GM19324 (cell line): ENCODE measurements around the gene NRP1.
"Not testable (repeated sequence)": the region's sequence is repeated elsewhere in the genome, so short reads cannot be mapped to it uniquely, and the experiment has no call there.

Experiments used
- ATAC-seq: cut with Tn5 transposase; IDR thresholded peaks from one replicate; pipeline ENCODE4 v1.9.1; 2021; ENCODE audit warnings: mild to moderate bottlenecking, moderate library complexity; ENCODE audit not compliant: unreplicated experiment, low FRiP score

The NRP1 gene

DNA sequence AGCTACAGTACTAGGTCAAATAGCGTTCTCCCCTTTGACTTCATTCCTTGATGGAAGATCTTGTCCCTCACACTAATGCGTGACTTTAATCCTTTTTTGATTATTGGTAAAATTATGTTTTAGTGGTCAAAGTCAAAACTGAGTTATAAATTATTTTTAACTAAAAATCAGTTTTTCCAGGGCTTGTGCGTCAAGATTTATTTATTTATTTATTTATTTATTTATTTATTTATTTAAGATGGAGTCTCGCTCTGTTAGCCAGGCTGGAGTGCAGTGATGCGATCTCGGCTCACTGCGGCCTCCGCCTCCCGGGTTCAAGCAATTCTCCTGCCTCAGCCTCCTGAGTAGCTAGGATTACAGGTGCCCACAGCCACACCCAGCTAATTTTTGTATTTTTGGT, 112.2 kb downstream of the NRP1 start:
- ATAC-seq, result not testable (repeated sequence)

DNA sequence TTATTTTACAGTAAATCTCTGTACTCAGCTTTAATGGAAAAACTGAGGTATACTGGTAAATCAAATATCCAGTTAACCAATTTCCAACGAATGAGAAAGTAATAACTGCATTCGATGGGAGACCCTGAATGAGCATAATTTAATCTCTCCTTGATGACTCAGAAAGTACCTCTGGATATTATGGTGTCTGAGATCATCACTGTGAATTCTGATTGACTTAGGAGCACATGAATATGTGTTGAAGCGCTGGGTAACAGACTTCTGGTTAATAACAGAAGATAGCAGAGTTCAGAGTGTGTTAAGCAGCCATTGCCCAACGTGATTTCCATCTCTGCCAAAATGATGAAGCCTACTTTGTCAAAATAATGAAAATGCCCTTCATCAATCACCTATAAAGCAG, 116.6 kb downstream of the NRP1 start:
- no peak for ATAC-seq

DNA sequence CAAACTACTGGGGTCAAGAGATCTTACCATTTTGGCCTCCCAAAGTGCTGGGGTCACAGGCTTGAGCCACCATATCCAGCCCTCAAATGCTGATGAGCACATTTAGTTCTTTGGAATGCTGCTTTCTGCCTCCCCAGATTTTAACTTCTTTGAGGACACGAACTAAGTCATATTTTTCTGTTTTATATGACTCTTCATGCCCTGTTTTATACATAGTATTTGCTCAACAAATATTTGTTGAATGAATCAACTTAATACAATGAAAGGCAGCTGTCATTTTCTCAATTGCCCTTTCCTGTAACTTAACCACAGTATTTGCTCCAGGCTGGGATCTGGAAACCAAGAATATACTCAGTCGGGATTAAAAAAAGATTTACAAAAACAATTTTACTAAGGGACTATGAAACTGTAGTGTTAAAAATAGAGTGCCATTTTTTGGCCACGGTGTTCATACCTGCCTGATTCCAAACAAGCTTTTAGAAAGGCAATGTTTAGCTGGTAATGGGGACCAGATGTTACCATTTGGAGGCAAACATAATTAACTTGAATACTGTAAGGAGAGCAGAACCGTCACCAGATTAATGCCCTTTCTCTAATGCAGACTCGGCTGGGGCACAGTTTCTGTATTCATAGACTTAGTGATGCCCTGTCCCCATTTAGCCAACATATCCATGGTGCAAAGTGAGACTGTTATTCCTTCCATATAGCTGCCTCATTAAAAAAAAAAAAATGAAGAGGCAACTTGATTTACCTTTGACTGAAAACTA, 117.6 kb downstream of the NRP1 start:
- no peak for ATAC-seq

DNA sequence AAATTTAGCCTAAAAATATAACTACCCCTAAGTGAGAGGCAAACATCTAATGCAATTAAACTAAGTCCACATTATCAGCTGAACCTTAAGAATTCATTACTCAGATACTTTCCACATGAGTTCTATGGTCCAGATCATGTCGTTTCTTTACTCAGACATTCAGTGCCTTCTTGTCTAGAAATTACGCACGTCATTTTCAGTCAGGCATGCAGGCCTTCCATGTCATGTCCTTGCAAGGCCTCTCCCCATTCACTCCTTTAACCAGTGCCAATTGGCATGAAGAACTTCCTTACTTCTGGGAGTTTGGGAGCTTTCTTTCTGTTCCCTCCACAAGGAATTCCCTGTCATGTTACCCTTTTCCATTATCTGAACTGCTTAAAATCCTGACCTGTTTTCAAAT, 118.8 kb downstream of the NRP1 start:
- no peak for ATAC-seq

DNA sequence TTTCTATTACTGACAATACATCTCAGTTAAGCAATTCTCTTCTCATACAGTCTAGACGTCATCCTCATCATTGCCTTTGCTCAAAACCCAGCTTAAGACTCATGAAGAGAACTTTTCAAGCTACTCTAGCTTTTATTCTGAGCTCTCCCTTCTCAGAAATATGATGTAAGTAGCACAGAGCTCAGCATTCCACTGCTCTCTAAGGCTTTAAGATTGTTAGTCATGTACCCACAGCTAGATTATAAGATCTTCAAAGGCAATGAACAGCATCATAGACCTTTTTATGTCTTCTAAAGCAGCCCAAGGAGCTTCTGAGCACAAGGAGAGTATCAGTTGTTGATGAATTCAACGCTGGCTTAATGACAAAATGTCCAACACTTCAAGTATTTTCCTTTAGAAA, 119.3 kb downstream of the NRP1 start:
- ATAC-seq, result no peak

DNA sequence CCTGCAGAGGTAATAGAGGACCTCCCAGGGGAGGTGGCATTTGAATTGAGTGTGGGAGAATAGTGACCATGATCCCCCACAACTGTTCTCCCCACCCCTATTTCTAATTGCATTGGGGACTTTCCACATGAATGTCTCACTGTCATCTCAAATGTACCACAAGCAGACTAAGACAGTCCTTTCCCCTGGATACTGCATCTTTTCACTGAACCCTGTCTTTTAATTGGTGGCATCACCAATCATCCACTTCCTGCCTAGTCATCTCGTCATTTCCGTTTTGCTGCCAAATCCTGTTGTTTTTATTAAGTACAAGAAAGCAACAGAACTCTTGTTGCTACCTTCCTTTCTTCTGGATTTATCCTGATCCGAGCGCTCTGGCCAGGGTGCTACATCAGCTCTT, 120.3 kb downstream of the NRP1 start:
- no peak for ATAC-seq

DNA sequence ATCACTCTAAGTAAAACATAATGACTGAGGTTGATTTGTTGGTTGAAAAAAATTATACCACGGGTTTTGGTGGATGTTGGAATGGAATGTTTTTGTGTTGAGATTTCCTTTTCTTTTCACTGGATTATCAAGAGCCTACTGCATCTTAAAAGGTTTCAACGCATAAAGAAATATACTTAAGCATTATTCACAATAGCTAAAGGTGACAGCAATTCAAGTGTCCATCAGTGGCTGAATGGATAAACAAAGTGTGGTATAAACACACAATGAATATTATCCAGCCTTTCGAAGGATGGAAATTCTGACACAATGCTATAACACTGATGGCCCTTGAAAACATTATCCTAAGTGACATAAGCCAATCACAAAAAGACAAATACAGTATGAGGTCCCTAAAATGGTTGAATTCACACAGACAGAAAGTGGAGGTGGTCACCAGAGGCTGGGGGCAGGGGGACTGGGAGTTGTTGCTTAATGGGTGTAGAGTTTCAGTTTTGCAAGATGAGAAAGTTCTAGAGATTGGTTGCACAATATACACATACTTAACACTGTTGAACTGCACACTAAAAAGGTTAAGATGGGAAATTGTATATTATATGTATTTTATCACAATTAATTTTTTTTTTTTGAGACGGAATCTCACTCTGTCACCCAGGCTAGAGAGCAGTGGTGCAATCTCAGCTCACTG, 122.3 kb downstream of the NRP1 start:
- no peak for ATAC-seq

DNA sequence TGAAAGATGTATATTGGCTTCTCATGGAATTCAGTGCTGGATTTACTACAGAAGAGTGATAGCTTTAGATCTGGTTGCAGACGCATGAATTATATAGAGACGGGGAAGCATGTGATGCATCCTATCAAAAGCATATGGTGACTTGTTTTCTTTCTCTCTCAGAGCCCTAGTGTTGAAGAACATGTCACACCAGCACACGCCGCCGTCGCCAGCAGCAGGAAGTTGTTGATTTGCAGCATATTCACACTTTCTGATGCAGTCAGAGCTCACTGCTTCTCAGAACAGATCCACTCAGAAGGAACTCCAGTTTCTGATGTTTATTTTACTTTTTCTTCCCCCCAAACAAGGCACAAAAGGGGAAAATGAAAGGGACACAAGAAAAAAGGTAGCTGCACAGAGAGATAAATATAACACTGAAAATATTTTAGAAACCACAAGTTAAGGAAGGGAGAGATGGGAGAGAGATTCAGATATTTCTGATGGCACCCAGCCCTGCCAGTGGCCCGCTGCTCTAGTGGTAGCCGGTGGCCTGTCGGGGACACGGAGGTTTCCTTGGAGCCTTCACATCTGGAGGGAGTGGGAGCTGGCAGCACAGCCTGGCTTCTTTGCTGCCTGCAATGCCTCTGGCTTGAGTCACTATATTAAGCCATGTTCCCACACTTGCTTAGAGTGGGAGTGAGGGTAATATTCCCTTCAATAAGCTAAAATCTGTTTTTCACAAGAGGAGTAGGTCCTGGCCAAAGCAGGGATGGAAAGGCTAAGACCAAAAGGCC, 123.2 kb downstream of the NRP1 start:
- no peak for ATAC-seq

DNA sequence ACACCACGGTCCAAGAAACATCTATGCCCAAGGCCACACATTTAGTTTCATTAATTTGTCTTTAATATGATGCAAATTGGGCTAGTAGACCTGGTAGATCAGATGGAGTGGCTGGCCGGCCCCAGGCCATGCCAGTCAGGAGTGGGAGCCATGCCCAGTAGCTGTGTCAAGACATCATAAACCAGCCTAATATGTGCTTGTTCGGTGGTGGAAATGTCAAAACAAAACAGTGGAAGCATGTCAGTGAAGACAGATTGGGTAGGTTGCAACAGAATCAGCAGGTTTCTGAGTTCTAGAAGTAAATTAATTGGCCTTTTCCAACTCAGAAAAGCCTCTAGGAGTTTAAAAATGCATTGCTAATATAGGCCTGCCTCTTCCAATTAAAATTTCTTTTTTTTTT, 124.7 kb downstream of the NRP1 start:
- no peak for ATAC-seq

DNA sequence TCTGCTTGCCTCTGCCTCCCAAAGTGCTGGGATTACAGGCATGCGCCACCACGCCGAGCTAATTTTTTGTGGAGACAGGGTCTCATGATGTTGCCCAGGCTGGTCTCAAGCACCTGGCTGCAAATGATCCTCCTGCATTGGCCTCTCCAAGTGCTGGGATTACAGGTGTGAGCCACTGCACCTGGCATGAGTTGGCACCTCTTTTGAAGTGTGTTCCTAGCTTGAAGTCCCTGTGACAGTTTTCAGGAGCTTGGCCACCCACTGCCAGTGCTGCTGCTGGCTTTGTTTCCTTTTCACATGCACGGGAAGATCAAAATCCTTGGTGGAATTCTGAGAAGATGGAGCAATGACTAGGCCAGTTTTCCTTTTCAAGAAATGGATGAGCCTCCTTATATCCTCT, 126.3 kb downstream of the NRP1 start:
- no peak for ATAC-seq

DNA sequence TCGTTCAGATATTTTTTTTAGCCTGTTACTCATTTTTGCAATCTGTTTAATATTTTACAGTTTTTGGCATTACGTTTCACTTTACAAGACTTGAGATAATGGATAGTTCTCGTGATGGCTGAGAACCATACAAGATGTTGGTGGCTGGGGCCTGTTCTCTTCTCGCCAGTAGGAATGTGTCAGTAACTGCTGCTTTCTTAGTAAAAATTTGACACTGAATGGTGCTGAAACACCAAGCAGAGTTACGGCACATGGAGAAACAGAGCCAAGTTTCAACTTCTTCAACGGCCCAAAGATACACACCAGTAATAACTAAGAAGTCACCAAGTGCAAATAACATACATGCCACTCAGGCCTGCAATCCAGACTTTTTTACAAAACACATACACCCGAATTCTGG, 130.4 kb downstream of the NRP1 start:
- no peak for ATAC-seq

DNA sequence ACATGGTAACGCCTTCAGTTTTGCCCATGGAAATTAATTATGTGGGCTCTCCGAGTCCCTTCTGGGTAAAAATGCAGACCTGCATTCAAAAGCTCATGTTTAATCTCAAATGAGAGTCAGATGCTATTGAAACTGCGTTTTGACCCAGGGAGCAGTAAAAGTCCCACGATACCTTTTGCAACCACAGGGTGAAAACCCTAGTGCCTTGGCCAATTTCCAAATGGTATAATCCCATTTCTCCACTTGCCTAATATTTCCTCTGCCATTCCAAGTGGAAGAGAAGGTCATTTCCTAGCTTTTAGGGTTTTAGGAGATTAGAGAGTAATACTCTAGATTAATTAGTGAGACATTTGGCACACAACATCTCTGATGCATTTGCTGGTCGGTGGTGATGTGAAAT, 132.5 kb downstream of the NRP1 start:
- no peak for ATAC-seq

DNA sequence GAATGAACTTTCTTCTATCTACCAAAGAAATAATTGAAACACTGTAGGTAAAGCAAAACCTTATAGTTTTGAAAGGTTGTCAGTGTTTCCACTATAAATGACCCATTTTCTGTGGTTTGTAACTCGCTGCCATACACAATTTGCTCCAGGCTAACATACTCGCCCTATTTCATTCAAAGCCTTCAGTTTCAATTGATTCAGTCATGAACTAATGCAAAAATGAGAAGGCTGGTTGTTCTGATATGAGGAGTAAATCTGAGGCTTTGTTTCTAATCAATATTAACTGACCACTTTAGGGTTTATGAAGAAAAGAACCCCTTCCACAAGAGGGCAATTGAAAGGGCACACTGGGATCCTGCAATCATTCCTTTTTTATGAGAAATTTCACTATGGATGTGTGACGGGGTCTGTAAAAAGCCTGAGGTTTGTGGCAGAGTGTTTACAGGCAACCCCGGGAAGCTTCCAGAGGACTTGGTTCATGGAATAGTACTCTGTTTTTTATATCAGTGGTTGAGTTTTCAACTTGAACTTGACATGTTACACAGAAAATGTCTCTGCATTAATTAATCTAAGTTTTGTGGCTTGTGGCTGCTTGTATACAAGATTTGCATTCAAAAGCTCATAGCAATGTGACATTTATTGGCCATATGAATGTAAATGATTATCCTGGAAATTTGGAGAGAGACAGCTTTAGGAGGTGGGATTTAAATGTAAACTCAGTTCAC, 133.2 kb downstream of the NRP1 start:
- ATAC-seq, result no peak

DNA sequence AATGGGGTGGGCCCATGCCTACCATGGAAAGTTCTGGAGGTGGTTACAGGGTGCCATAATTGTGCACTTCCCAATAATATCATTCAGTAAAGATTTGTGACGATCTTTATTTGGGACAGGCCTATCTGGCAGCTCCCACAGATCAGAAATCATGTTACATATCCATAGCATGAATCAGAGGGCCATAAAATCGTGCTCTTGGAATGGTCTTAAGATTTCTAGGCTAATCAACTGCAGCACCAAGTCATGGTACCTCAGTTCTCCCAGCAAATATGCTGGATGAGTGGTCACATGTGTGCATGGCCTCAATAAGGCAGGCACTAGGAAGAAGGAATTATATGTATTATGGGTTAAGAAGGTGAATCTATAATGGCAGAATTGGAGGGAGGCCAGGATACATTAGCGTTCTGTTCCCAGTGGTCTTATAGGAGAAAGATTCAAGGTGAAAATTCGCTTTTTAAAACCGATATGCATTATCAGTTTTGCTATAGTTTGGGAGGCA, 134.7 kb downstream of the NRP1 start:
- ATAC-seq, result no peak

DNA sequence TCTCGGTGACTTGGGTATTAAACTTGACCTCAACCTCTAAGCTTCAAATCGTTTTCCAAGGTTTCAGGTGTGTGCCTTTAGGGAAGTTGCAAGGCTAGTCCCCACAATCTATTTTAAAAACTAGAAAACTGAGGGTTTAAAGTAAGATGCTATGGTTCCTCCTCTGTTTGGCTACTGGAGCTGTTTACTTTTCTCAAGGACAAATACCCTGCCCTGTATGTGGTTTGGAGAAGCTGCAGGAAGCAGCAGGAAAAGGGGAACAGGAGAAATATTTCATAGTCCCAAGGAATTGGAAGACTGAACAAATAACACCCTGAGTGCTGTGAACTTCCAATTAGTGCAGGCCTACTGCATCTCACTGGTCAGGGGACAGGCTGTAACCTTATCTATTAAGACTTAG, 135.9 kb downstream of the NRP1 start:
- no peak for ATAC-seq

DNA sequence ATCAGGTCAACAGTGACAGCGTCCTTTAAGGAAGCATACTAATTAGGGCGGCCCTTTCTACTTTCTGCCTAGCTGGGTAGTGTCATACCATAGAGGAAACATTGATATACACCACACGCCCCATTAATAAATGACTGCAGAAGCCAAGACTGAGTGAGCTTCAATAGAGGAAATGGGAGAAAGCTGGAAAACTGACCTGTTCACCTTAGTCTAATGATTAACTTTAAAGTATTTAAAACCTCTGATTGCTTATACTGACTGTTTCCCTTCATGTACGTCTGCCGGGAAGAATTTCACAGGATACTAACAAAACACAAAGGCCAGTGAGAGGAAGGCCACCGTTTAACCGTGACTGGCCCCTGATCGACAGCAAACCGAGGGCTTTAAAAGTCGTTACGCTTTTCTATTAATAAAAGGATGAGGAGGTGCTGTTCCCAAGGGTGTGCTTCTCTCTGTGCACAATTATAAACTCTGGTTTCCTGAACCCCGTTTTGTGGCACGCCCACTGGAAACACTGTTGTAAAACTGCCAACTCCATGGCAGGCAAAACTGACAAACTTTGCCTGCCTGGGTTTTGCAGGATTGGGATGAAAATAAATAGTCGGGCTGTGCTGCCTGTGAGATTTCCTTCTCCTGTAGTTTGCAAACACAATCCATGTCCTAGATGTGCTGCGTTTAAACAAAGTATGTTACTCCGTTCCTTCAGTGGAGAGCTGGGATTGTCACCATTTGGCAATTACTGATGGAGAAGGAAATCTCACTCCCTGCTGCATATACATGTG, 137.6 kb downstream of the NRP1 start:
- ATAC-seq, result no peak

DNA sequence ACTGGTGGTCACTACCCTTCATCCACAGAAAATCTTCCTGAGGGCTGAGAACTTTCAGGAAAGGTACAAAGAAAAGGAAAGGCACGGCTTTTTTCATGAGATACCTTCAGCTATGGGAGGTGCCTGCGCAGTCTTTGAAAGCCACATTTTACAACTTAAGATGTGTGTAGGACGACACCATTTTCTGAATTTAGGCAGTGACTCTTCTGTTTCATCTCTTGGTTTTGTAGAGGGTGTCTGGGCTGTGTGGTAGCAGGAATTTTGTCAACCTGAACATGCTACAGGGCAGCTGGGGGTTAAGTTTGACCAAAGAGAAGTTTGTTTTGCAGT, 138.1 kb downstream of the NRP1 start:
- no peak for ATAC-seq

DNA sequence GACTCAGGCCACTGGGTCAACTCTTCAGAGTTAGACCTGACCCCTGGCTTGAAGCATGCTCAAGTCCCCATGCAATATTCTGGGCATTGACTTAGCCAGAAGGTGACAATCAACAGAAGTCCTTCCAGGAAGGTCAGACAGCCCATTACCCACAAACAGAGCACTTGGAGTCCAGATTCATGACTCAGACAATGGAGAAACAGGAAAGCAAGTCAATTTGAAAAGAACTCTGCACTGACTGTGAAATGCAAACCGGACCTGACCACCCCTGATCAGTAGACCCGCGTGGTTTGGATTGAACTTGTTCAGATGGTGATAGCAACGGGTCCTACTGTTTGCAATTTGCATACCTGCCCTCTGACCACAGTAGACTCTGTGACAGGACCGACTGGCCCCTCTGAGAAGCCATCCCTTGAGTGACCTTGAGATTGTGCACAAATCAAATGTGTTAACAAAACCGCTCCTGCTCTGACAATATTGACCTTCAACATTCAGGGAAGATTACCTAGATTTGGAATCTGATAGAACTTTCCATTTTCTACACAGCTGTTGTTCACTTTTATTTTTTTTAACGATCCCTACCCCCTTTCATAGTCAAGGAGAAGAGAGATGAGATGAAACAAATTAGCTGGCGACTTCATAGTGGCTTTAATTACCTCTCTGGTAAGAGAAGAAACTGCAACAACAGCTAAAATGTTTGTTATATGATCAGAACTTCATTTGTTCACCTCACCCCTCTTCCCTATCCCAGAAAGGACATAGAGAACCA, 138.7 kb downstream of the NRP1 start:
- no peak for ATAC-seq
